ENCODE results near the gene TDRD9.

TDRD9 gene

GRCh38 chr14:104076743-104077142 lies 148.5 kb downstream of the TDRD9 start:
- DNase-seq, result no peak

GRCh38 chr14:104078031-104078455 lies 149.8 kb downstream of the TDRD9 start:
- DNase-seq, result peak; percentile 87 to 96 (median 87)

- no peak for DNase-seq
Observed at GRCh38 chr14:104080376-104081260, 152.4 kb downstream of the TDRD9 start.

GRCh38 chr14:104081261-104081835 lies 153.1 kb downstream of the TDRD9 start:
- DNase-seq, result peak in 2 of 3 experiments; percentile 57 to 82

- DNase-seq, result no peak
Observed at GRCh38 chr14:104081951-104082464, 153.8 kb downstream of the TDRD9 start.

GRCh38 chr14:104082807-104083206 lies 154.6 kb downstream of the TDRD9 start:
- DNase-seq, result no peak

GRCh38 chr14:104084251-104085002 lies 156.2 kb downstream of the TDRD9 start:
- no peak for DNase-seq

- DNase-seq, result no peak
Observed at GRCh38 chr14:104085032-104085888, 157.0 kb downstream of the TDRD9 start, which contains the start of gene ASPG. Gene ASPG (plus strand): TSS chr14:104085700. CDS start chr14:104085771, 71 bp downstream.

- DNase-seq, result no peak
Observed at GRCh38 chr14:104085889-104086201, 157.6 kb downstream of the TDRD9 start.

- DNase-seq, result no peak
Observed at GRCh38 chr14:104086210-104086660, 158.0 kb downstream of the TDRD9 start.

- DNase-seq, result no peak
Observed at GRCh38 chr14:104086661-104087461, 158.6 kb downstream of the TDRD9 start.

GRCh38 chr14:104087505-104087904 lies 159.2 kb downstream of the TDRD9 start:
- no peak for DNase-seq

- DNase-seq, result peak in 1 of 3 experiments; percentile 26
Observed at GRCh38 chr14:104087981-104088850, 160.0 kb downstream of the TDRD9 start.

GRCh38 chr14:104090071-104090748 lies 162.0 kb downstream of the TDRD9 start:
- DNase-seq, result no peak

GRCh38 chr14:104091061-104091926 lies 163.0 kb downstream of the TDRD9 start:
- DNase-seq, result no peak

- no peak for DNase-seq
Observed at GRCh38 chr14:104091927-104092771, 163.9 kb downstream of the TDRD9 start.

- no peak for DNase-seq
Observed at GRCh38 chr14:104092931-104093365, 164.7 kb downstream of the TDRD9 start.
